GF-D8 (cell line): ENCODE results near the gene KCNN3.

ENCODE experiments used
- DNase-seq: peaks from one replicate; lab custom pipeline; 2025; lab: John Stamatoyannopoulos, UW

KCNN3 gene

GRCh38 chr1:154659823-154660592, 210.1 kb downstream of the KCNN3 start:
- DNase-seq = no peak

- DNase-seq = peak; percentile 24
Measured at GRCh38 chr1:154657556-154657955, 212.5 kb downstream of the KCNN3 start.

GRCh38 chr1:154652893-154653292, 217.2 kb downstream of the KCNN3 start:
- DNase-seq = no peak
